SHP77 treated with DMSO at 0.1 percent for 48 hours (cell line): ENCODE measurements around the gene C1orf21.

Experiments used
- DNase-seq: peaks from one replicate; lab custom pipeline; 2025; lab: John Stamatoyannopoulos, UW

The C1orf21 gene

DNA sequence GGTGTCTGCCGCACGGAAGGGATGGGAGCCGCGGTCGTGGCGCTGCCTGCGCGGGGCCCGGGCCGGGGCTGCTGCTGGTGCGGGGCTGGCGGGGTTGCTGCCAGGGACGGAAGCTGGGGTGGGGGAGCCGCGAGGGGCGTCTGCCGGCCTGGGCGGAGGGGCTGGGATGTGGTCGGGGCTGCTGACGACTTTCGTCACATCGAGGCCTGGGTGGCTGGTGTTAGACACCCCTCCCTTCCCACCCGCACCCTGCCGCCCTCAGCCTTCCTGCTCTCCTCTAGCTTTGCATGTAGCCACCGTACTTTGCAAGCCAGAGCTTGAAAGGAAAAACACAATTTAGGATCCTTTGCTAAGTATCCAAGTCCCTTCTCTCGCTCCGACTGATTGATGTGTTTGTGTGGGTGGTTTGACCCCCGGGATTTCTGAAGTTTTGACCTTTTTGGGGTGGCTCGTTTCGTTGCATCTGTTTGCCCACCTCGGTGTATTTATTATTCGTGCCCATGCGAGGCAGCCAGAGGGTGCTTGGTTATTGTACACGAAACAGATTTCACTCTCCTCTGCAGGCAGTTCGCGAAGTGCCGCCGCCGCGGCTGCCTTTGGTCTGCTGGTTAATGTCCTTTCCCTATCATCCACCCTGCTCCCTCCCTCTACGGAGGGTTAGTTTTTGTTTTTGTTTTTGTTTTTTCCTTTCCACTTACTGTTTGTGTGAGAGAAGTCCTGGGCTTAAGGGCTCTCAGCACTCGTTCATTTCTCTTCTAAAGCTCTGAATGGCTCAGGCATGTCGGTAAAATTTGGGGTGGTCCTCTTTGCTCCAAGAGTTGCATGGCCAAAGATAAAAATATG is 868 bp downstream of the C1orf21 start:
- DNase-seq, result no peak

DNA sequence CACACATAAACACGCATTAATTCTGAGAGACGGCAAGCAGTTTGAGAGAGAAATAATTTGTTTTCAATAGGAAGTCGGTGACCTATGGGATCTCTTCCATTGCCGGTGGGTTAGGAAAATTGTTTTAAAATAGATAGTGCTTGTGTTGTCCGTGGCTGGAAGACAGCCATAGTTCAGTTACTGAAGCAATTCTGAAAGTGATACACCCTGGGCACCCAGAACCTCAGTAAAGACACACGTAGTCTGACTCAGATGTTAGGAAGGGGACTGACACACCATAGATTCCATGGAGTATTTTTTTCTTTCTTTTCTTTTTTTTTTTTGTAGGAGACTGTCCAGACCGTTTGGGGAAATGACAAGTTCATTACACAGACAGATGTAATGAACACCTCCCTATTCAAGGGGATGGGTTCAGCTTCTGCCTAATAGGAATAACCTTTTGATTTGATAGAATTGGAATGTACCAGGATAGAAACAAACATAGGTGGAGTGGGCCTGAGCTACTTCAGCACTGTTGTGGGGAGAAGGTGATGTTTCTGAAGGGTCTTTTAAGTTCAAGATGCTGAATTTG is 1.6 kb downstream of the C1orf21 start:
- no peak for DNase-seq

DNA sequence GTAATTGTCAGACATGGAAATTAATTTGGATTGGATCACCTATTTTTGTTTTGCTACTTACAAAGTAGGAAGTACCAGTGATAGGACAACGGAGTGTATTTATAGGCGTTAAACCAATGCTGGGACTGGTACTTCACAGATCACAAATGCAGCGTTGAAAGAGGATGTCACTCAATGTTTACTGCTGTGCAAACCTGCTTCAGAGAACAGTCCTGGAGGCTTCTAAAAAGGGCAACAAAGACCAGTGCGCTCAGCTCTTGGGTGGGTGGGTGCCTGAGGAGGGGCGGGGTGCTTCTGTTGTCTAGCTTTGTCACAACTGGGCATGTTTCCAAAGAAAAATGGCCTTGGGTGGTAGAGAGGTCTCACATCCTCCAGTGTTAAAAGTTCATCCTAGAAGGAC is 2.1 kb downstream of the C1orf21 start:
- DNase-seq, result no peak

DNA sequence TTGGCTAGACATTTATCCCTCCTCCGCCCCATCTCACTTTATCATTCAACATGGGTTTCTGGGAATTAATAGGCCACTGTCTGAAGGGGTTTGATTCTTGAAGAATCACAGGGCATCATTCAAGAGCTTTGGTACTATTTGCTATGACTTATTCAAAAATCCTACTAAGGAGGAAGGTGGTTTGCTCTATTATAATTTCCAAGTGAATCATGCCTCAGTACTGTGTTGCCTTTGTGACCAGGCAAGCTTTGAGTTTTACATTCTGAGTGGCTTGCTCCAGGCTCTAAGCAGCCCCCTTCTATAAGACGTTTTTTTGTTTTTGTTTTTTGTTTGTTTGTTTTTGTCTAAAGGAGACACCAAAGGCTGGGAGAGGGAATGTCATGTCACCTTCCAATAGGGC is 2.6 kb downstream of the C1orf21 start:
- DNase-seq, result no peak

DNA sequence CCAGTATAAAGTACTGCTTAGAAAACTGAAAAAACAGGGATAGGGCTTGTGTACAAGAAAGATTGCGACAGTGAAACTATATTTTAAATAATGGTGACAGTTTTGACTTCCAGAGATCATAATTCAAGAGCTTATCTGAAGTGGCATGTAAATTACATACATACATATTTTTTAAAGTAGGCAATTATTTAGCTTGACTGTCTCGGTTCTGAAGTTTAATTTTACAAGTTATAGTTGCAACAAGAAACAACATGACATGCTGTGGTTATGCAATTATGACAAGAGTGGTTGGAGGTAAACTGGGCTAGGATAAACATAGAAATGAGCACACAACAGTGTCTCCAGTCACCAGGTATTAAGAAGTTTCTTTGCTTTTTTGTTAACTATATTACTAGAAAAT is 4.1 kb downstream of the C1orf21 start:
- DNase-seq, result no peak

DNA sequence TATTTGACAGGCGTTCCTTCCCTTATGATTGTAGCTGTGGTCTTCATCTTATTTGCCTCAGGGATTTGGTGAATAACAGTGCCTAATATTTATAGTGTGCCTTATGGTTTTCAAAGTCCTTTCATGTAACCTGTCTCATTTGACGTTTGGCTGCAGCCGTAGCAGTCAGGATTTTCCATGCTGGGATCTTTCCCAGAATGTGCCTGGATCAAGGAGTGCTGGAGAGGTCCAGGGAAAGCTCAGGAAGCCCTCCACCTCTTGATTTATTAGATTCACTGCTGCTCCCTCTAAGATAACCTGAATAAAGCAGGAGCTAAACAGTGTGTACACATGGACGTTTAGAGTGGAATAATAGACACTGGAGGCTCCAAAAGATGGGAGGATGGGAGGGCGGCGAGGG is 5.2 kb downstream of the C1orf21 start:
- DNase-seq, result no peak

DNA sequence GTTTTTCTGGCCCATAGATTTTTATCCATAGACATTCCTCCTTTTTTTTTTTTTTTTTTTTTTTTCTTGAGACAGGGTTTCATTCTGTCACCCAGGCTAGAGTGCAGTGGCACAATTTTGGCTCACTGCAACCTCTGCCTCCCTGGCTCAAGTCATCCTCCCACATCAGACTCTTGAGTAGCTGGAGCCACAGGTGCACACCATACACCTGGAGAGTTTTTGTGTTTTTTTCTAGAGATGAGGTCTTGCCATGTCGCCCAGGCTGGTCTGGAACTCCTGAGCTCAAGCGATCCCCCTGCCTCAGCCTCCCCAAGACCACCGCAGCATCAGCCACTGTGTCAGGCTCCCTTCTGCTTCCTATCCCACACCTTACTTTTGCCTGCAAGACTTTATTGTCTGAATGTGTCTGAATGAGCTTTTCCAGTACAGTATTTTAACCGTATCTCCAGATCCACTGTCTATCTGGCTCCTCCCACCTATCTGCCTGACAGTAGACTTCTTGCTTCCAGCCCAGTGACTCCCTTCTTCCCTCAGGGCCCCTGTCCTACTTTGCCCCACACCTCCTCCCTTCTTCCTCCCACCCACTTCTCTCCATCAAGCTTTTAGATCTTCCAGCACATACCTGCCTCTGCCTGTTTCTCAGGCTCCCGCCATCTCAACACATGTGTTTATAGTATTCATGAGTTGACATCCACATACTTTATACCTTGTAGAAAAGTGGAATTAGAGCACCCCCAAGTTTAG is 6.1 kb downstream of the C1orf21 start:
- DNase-seq, result no peak

DNA sequence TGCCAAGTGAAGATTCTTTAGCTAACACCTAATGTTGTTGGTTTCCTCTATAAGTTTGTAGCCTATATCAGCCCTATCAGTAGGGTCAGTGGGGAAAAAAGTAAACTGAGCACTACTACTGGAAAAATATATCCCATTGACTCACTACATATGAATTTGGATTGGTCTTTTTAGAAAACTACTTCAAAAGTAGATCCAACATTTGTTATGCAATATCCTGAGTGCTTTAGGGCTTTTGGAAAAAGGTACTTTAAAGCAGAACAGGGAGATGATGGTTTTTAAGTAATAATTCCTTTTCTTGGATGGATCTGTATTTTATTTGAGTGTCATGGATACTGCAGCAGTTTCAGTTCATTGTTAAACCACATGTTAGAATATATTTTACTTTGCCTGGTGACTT is 7.1 kb downstream of the C1orf21 start:
- DNase-seq, result no peak

DNA sequence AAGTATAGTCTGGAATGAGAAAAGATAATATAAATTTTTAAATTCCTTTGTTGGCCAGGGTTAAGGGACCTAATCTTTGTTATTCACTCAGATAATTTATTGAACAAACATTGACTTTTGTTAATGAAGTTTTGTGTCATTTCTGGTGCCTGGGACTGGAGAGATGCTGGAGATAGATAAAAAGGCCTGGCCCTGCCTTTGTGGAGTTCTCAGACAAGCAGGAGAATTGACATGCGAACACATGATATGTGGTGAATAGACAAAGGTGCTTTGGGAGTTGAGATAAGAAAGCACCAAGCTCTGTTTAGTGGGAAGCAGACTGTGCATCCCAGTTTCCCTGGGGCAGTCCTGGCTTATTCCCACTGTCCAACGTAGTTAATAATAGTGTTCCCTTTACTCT is 8.5 kb downstream of the C1orf21 start:
- DNase-seq, result no peak

DNA sequence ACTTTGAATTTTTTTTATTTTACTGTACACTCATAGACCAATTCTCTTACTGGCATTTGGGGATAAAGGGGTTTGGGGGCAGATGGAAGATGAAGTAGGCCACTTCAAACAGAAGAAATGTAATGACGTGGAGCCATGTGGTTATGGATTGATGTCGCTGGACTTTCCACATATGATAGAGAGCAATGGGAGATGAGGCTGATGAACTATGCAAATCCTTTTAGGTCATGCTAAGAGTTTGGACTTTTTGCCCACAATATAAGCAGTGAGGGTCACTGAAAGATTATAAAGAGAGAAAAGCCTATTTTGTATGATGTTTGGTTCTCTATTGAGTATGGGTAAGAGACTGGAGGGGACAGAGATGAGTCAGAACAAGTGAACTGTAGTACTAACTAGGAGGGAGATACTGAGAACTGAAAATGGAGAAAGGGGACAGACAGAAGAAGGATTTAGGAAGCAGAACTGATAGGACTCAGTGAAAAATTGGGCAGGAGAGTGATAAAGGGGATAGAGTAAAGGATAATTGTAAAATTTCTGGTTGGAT is 9.2 kb downstream of the C1orf21 start:
- DNase-seq, result no peak

DNA sequence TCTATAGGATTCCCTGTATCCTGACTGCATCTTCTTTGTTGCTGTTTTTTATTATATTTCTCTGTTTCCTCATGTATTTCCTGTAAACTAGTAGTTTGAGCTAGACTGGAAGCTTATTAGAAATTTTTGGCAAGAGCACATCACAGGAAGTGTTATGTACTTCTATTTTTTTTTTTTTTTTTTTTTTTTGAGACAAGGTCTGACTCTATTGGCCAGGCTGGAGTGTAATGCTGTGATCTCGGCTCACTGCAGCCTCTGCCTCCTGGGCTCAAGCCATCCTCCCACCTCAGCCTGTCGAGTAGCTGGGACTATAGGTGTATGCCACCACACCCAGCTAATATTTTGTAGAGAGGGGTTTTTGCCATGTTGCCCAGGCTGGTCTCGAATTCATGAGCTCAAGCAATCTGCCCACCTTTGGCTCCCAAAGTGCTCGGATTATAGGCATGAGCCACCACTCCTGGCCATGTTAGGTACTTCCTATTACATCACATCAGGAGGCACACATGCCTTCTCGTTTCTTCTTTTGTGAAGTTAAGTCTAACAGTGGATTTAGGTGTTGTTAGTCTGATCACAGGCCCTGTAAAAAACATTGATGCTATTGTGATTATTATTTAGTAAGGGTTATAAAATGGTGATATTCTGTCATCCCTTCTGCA is 12.5 kb downstream of the C1orf21 start:
- DNase-seq, result no peak

DNA sequence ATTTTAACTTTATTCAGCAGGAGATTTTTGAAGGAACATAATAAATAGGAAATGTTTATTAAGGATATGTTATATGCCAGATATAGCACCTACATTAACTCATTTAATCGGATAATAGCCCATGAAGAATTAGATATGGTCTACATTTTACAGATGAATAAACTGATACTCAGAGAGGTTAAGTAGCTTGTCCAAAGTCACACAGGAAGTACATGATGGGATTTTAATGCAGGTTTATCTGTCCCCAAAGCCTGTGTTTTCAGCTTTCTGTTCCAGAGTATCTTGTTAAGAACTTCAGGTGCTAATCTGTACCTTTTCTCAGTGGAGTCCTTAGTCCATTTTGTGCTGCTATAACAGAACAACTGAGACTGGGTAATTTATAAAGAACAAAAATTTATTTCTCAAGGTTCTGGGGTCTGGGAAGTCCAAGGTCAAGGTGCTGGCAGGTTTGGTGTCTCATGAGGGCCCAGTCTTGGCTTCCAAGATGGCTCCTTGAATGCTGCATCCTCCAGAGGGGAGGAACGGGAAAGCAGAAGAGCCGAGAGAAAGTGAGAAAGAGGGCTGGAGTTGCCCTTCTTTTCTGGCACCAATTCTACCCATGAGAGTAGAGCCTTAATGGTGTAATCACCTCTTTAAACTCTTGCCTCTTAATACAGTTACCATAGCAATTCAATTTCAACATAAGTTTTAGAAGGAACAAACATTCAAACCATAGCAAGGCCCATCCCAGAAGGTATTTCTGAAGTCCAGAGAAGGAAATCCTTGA is 17.3 kb downstream of the C1orf21 start:
- DNase-seq, result no peak

DNA sequence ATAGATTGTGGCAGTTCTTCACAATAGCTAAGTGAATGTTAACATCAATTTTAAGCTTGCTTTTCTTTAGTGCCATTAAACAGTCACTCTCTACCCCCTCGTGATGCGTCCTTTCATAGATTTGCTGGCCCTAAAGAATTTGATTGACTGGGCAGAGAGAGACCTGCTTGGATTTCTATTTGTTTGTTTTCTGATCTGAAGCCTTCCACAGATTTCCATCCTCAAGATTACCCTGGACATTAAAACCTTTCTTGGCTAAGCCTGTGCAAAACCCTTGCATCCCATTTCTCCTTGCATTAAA is 17.8 kb downstream of the C1orf21 start:
- DNase-seq, result no peak

DNA sequence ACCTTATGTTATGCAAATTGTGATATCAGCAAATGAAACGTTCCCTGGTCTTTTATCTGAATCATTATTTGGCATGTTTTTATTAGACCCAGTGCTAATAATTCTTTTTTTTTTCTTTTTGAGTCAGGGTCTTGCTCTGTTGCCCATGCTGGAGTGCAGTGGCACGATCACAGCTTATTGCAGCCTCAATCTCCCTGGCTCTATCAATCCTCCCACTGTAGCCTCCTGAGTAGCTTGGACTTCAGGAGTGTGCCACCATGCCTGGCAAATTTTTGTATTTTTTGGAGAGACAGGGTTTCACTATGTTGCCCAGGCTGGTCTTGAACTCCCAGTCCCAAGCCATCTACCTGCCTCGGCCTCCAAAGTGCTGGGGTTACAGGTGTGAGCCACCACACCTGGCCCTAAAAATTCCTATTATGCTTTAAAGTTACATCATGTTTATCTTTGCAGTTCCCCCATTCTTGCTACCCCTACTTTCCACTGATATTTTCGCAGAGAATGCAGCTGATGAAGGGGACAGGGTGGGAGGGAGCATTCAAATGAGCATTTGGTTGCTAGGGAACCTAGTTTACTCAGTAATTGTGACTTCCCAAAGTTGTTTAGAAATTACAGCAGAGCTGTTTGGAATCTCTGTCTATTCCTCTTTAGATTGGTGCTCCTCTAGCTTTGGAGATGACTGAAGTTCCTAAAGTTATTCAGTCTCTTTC is 18.4 kb downstream of the C1orf21 start:
- DNase-seq, result no peak

DNA sequence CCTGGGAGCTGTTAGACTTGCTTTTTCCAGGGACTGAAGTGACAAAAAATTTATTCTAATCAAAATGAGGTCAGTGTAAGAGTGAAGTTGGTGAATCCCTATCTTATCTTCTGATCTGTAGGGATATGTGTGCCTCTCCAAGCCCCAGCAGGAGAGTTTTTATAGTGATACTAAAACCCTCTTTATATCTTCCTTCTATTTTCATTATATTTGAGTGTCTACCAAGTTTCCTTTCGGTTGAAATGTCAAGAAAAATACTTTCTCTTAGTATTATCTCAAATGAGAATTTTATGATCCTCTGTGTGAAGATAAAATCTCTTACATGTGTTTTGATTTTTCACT is 18.9 kb downstream of the C1orf21 start:
- no peak for DNase-seq

DNA sequence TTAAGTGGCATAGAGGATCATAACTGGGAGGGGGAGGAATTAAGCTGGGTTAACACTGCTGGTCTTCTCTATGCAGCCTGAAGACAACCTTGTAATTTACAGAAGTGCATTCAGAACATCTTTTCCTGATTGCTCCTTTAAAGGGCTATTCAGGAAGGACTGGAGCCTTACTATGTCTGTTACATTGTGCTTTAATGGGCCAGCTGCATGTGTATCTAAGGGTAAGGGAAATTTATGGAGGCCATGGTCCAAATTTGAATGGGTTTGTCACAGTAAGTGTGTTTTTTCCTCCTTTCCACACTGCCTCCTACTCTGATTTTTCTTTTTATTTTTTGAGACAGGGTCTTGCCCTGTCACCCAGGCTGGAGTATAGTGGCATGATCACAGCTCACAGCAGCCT is 19.6 kb downstream of the C1orf21 start:
- no peak for DNase-seq

DNA sequence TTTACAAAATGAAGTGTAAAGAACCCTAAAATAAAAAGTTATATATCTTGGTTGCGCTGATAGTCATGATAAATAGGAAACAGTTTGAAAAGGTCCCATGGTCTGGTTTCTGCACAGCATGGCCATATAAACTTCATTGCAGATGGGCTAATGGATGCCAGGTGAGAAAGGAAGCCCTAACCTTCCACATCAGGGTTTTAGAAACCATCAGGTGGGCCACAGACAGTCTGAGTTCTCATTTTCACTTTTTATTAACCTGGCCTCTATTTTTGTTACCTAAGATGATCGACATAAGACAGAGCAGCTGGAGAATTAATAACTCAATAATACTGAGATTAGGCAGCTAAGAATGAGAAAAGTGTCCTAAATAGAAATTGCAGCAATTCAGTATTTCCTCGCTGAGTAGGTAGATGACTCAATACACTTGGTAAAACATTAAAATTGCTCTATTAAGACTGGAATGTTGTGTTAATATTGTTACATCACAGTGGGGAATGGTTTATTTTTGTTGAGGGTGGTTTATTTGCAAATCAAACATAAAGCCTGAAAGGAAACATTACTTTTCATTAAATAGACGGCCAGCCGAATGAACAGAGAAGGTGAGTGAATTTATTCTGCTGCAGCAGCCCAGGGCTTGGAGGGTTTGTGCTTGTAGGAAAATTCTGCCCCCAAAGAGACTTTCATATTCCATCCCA is 21.1 kb downstream of the C1orf21 start:
- DNase-seq, result no peak

DNA sequence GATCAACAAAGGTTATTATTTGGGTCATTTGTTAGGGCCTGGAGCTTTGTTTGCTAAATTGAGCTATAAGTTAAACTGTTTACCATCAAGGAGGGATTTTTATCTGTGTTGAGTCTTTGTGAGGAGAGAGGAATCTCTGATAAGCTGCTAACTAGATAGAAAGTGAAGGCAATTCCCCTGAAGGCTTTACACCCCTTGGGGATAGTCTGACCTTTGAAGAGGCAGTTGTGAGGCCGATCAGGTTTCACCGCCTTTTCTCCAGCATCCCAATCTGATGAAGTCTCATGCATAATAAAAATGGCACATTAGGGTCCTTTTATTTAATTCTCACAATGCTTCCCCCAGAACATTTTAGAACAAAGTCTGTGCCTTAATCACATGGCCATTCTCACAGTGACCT is 21.8 kb downstream of the C1orf21 start:
- no peak for DNase-seq

DNA sequence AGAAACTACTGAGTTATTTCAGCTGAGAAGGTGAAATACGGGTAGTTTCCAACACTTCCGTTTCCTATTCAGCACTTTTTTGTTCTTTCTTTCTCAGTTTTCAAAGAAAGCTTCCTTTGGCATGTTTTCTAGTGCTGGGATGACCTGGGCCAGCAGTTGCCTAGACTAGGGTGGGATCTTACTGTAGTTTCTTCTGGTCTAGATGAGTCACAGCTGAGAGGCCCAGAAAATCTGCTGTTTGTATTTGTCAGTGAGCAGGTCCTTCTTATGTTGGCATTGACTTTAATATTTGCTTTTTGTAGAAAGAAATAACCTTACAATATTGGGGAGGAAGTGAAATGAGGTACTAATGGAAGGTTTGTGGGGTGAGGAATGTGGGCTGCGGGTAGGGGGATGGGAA is 22.2 kb downstream of the C1orf21 start:
- no peak for DNase-seq

DNA sequence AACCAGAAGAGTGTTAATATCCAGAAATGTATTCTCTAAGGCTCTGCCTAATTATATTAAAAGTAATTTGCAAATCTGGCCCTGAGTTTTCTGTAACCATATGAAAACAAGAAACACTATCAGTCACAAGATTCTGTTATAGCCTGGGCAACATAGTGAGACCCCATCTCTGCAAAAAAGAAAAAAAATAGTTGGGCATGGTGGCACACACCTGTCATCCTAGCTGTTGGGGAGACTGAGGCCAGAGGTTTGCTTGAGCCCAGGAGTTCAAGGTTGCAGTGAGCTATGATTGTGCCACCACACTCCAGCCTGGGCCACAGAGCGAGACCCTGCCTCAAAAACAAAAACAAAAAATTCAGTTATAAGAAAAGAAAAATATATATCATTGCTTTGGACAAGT is 25.6 kb downstream of the C1orf21 start:
- DNase-seq, result no peak

DNA sequence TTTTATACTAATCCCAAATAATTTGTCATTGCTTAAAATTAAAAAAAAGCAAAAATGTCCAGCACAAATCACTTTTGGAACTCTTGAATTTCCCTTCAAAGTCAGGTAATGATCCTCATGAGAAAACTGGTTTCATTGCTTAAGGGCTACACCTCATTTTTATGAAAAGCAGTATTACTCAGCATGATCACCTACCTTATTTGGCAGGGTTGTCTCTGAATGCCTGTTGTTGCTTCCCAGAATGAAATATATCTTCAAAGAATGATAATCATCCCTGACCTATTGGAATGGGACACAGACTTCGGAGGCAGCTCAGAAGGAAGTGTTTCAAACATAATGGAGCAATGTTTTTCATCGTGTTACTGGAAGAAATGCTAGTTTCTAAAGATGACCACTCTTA is 29.7 kb downstream of the C1orf21 start:
- DNase-seq, result no peak
